ENCODE results near the gene TRAPPC2B. TPM values are rescaled to one million over a fixed set of nuclear protein-coding genes. Genes with fewer than 3 reads are reported as not detected.
A peak's percentile ranks its signal among the peaks of the same experiment; 100 is the strongest.

The TRAPPC2B gene
- total and polyA plus RNA-seq, 2 of the 13 experiments (the other 11 are each of a cell fraction or from before 2014, with no cell fraction given) = 13.3 to 17.7 TPM

- TF ChIP-seq THAP9 (CRISPR knock-in tag; IDR thresholded peaks at IDR 0.05; ENCODE audit: borderline replicate concordance) (peak; percentile 81; the same call in 1 of the 2 replicates), KDM3A (CRISPR knock-in tag; IDR thresholded peaks at IDR 0.05; ENCODE audit: low read depth) (no peak), MYC (CRISPR knock-in tag; IDR thresholded peaks at IDR 0.05; ENCODE audit: borderline replicate concordance) (peak; percentile 46; the same call in 1 of the 2 replicates), KMT2A (CRISPR knock-in tag; IDR thresholded peaks at IDR 0.05) (peak; percentile 80), KDM4B (CRISPR knock-in tag; IDR thresholded peaks at IDR 0.05) (peak; percentile 54; the same call in 1 of the 2 replicates), YEATS4 (CRISPR knock-in tag; IDR thresholded peaks at IDR 0.05; ENCODE audit: borderline replicate concordance) (peak; percentile 54), KLF9 (CRISPR knock-in tag; IDR thresholded peaks at IDR 0.05; ENCODE audit: low read depth) (no peak), KAT8 (CRISPR knock-in tag; IDR thresholded peaks at IDR 0.05) (peak; percentile 95), ELF3 (CRISPR knock-in tag; IDR thresholded peaks at IDR 0.05) (peak; percentile 50; the same call in 1 of the 2 replicates), HMGXB3 (CRISPR knock-in tag; IDR thresholded peaks at IDR 0.05; ENCODE audit: borderline replicate concordance) (peak; percentile 72; the same call in 1 of the 2 replicates), ZNF670 (CRISPR knock-in tag; IDR thresholded peaks at IDR 0.05; ENCODE audit: borderline replicate concordance) (0 out of 2 replicates have a peak, but pooled peaks have one; percentile 36), SMAD3 (CRISPR knock-in tag; IDR thresholded peaks at IDR 0.05) (peak; percentile 70), IKZF4 (CRISPR knock-in tag; IDR thresholded peaks at IDR 0.05; ENCODE audit: borderline replicate concordance, low read depth, not compliant biosample characterization) (no peak), ZNF567 (CRISPR knock-in tag; IDR thresholded peaks at IDR 0.05; ENCODE audit: borderline replicate concordance) (peak; percentile 65; the same call in 1 of the 2 replicates), MAZ (IDR thresholded peaks at IDR 0.05; ENCODE audit: borderline replicate concordance, low read depth, low read length) (no peak), MAZ (CRISPR knock-in tag; IDR thresholded peaks at IDR 0.05; ENCODE audit: low read depth) (peak; percentile 81), ZNF740 (CRISPR knock-in tag; IDR thresholded peaks at IDR 0.05) (0 out of 2 replicates have a peak, but pooled peaks have one; percentile 7), ZNF574 (CRISPR knock-in tag; IDR thresholded peaks at IDR 0.05) (peak; percentile 90)
These were observed 47.7 kb downstream of the TRAPPC2B start, which contains the start of gene ZNF17 (continued) for GRCh38 chr19:57410877-57411671.
